NCI-H1930 (cell line): ENCODE data around the gene FBXL7.

Experiments
- DNase-seq, 2 experiments: peaks; one replicate each; lab custom pipeline; 2025; lab: John Stamatoyannopoulos, UW

FBXL7 gene

GRCh38 chr5:15579193-15579990 lies 79.4 kb downstream of the FBXL7 start:
- DNase-seq, result no peak

- DNase-seq, result no peak
Observed at GRCh38 chr5:15584528-15584927, 84.5 kb downstream of the FBXL7 start.

- no peak for DNase-seq
Observed at GRCh38 chr5:15585128-15585527, 85.1 kb downstream of the FBXL7 start.

GRCh38 chr5:15585841-15586591 lies 86.0 kb downstream of the FBXL7 start:
- DNase-seq, result no peak

- no peak for DNase-seq
Observed at GRCh38 chr5:15587916-15588315, 87.9 kb downstream of the FBXL7 start.

GRCh38 chr5:15592728-15593127 lies 92.7 kb downstream of the FBXL7 start:
- DNase-seq, result no peak

- no peak for DNase-seq
Observed at GRCh38 chr5:15594977-15595568, 95.1 kb downstream of the FBXL7 start.

GRCh38 chr5:15595929-15596328 lies 95.9 kb downstream of the FBXL7 start:
- no peak for DNase-seq

- DNase-seq, result no peak
Observed at GRCh38 chr5:15596936-15597335, 97.0 kb downstream of the FBXL7 start.

- no peak for DNase-seq
Observed at GRCh38 chr5:15597804-15598203, 97.8 kb downstream of the FBXL7 start.

- peak in 1 of 2 experiments; percentile 18 for DNase-seq
Observed at GRCh38 chr5:15598294-15598902, 98.4 kb downstream of the FBXL7 start.

- no peak for DNase-seq
Observed at GRCh38 chr5:15600035-15600434, 100.1 kb downstream of the FBXL7 start.

- no peak for DNase-seq
Observed at GRCh38 chr5:15601274-15601673, 101.3 kb downstream of the FBXL7 start.

- DNase-seq, result no peak
Observed at GRCh38 chr5:15601853-15602252, 101.9 kb downstream of the FBXL7 start.

GRCh38 chr5:15604986-15605385 lies 105.0 kb downstream of the FBXL7 start:
- DNase-seq, result no peak

GRCh38 chr5:15606197-15606596 lies 106.2 kb downstream of the FBXL7 start:
- DNase-seq, result no peak

GRCh38 chr5:15607076-15607475 lies 107.1 kb downstream of the FBXL7 start:
- DNase-seq, result no peak

- no peak for DNase-seq
Observed at GRCh38 chr5:15609076-15609725, 109.2 kb downstream of the FBXL7 start.

GRCh38 chr5:15610216-15610615 lies 110.2 kb downstream of the FBXL7 start:
- DNase-seq, result no peak

- no peak for DNase-seq
Observed at GRCh38 chr5:15611008-15611407, 111.0 kb downstream of the FBXL7 start.

GRCh38 chr5:15612915-15613635 lies 113.1 kb downstream of the FBXL7 start:
- DNase-seq, result no peak
